Measurements from ENCODE around the gene POLR2B. TPM values are rescaled to one million over a fixed set of nuclear protein-coding genes. Genes with fewer than 3 reads are reported as not detected.

Gene POLR2B
- total RNA-seq, 1 experiment from 2014 or later, result 108 TPM

DNA sequence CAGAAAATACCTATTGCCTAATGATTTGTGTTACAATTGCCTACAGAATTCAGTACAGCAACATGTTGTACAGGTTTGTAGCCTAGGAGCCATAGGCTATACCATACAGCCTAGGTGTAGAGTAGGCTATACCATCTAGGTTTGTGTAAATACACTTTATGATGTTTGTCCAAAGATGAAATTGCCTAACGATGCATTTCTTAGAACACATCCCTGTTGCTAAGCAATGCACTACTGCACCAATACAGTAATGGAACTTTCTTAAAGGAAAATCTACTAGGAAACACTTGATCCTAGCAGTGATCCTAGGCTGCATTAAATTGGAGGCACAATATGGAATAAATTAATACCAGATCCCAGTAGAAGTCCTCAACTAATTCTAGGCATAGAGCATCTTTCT is 19.6 kb upstream of the POLR2B start:
- H3K27ac Mint-ChIP-seq, result no peak overlapping the region
- Histone ChIP-seq H4K8ac (replicated peaks; ENCODE audit: insufficient read length, low read depth, low read length) (no peak overlapping the region), H2BK120ac (ENCODE audit: low read depth, low read length, poor library complexity, severe bottlenecking) (no peak overlapping the region), H3K79me1 (ENCODE audit: insufficient read depth, low read depth, low read length, poor library complexity, severe bottlenecking) (no peaks in the 10 kb centered on the region), H2BK15ac (ENCODE audit: low read depth, low read length) (no peak overlapping the region), H3K27ac (ENCODE audit: insufficient read length, low read depth, low read length) (no peak overlapping the region), H3K27me3 (ENCODE audit: insufficient read depth, low read length) (no peaks in the 10 kb centered on the region), H3K23me2 (ENCODE audit: insufficient read length, low read depth, low read length, poor library complexity, severe bottlenecking) (no peaks in the 10 kb centered on the region), H3K9ac (ENCODE audit: extremely low read depth, insufficient read length, low read length) (no peak overlapping the region), H3K79me2 (ENCODE audit: insufficient read depth, low read length) (no peaks in the 10 kb centered on the region), H3K4me2 (ENCODE audit: insufficient read depth, insufficient read length, low read length) (no peak overlapping the region), H3K9me3 (ENCODE audit: control insufficient read depth, low read depth, low read length) (no peaks in the 10 kb centered on the region), H2BK12ac (ENCODE audit: insufficient read length, low read depth, low read length) (no peak overlapping the region), H4K5ac (ENCODE audit: insufficient read length, low read depth, low read length) (no peak overlapping the region), H2AFZ (ENCODE audit: low read length) (no peak overlapping the region), H3K14ac (ENCODE audit: insufficient read depth, low read length) (no peak overlapping the region), H3K23ac (ENCODE audit: insufficient read length, low read depth, low read length) (no peak overlapping the region), H3K56ac (ENCODE audit: insufficient read length, low read depth, low read length) (no peak overlapping the region), H3K4ac (ENCODE audit: low read depth, low read length) (no peak overlapping the region), H2BK20ac (ENCODE audit: low read depth, low read length, poor library complexity, severe bottlenecking) (no peak overlapping the region), H3K18ac (ENCODE audit: insufficient read length, low read depth, low read length) (no peak overlapping the region), H3T11ph (ENCODE audit: low read length) (no peak overlapping the region), H2BK5ac (ENCODE audit: insufficient read length, low read length) (no peak overlapping the region), H4K91ac (ENCODE audit: insufficient read length, low read depth, low read length) (no peak overlapping the region), H3K4me1 (ENCODE audit: insufficient read depth, low read length) (no peaks in the 10 kb centered on the region), H2AK5ac (ENCODE audit: insufficient read length, low read length) (no peak overlapping the region), H4K20me1 (ENCODE audit: control insufficient read depth, insufficient read depth, insufficient read length) (no peaks in the 10 kb centered on the region)
- H3K9me3 Mint-ChIP-seq, result no peaks in the 10 kb centered on the region
- no peak overlapping the region for H3K4me3 Mint-ChIP-seq
- no peaks in the 10 kb centered on the region for H3K4me1 Mint-ChIP-seq
- WGBS (ENCODE audit: extremely low coverage, insufficient read length, low lambda C conversion rate), result no CpG with 5 or more reads among the region's 1 CpG
- H3K27me3 Mint-ChIP-seq (ENCODE audit: low read depth), result peaks cover 2% of the 10 kb centered on the region; the same call in 1 of the 2 replicates
- TF ChIP-seq, protein P1, sequence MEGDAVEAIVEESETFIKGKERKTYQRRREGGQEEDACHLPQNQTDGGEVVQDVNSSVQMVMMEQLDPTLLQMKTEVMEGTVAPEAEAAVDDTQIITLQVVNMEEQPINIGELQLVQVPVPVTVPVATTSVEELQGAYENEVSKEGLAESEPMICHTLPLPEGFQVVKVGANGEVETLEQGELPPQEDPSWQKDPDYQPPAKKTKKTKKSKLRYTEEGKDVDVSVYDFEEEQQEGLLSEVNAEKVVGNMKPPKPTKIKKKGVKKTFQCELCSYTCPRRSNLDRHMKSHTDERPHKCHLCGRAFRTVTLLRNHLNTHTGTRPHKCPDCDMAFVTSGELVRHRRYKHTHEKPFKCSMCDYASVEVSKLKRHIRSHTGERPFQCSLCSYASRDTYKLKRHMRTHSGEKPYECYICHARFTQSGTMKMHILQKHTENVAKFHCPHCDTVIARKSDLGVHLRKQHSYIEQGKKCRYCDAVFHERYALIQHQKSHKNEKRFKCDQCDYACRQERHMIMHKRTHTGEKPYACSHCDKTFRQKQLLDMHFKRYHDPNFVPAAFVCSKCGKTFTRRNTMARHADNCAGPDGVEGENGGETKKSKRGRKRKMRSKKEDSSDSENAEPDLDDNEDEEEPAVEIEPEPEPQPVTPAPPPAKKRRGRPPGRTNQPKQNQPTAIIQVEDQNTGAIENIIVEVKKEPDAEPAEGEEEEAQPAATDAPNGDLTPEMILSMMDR (conservative IDR thresholded peaks at IDR 0.05), result no peak
- H3K36me3 Mint-ChIP-seq (ENCODE audit: insufficient read depth in 1 of 3, low read depth in 3 of 3), result peaks cover 7 to 30% (median 13%) of the 10 kb centered on the region in 3 experiments; a peak in 6 of 7 replicates
- no peak for DNase-seq

Data from H9 (cell line).